RKO (cell line): ENCODE measurements around the gene NFKB1.
A peak's percentile ranks its signal among the peaks of the same experiment; 100 is the strongest.
"Not testable (repeated sequence)": the region's sequence is repeated elsewhere in the genome, so short reads cannot be mapped to it uniquely, and the experiment has no call there.

ENCODE experiments used
- DNase-seq: peaks from one replicate; pipeline ENCODE4 v3.0.0-alpha.2; 2016; ENCODE audit warnings: low spot score

The NFKB1 gene

GRCh38 chr4:102500696-102501446, at the start of gene NFKB1:
Gene NFKB1, plus strand, starts transcription at chr4:102501359. Its CDS starts 24,160 bp downstream, at chr4:102525519.
- peak; percentile 75 for DNase-seq

GRCh38 chr4:102452854-102453253, 48.3 kb upstream of the NFKB1 start:
- no peak for DNase-seq

GRCh38 chr4:102453827-102454226, 47.3 kb upstream of the NFKB1 start:
- no peak for DNase-seq

- no peak for DNase-seq
Observed at GRCh38 chr4:102454268-102454667, 46.9 kb upstream of the NFKB1 start.

GRCh38 chr4:102454981-102455685, 46.0 kb upstream of the NFKB1 start:
- DNase-seq, result no peak

- DNase-seq, result no peak
Observed at GRCh38 chr4:102455750-102456149, 45.4 kb upstream of the NFKB1 start.

- peak; percentile 3 for DNase-seq
Observed at GRCh38 chr4:102466298-102466697, 34.9 kb upstream of the NFKB1 start.

- no peak for DNase-seq
Observed at GRCh38 chr4:102469806-102470205, 31.4 kb upstream of the NFKB1 start.

GRCh38 chr4:102472441-102473013, 28.6 kb upstream of the NFKB1 start:
- no peak for DNase-seq

- DNase-seq, result no peak
Observed at GRCh38 chr4:102473476-102473875, 27.7 kb upstream of the NFKB1 start.

- DNase-seq, result no peak
Observed at GRCh38 chr4:102474736-102475504, 26.2 kb upstream of the NFKB1 start.

GRCh38 chr4:102477657-102478056, 23.5 kb upstream of the NFKB1 start:
- DNase-seq, result peak; percentile 18

GRCh38 chr4:102478186-102478585, 23.0 kb upstream of the NFKB1 start:
- DNase-seq, result no peak

- not testable (repeated sequence) for DNase-seq
Observed at GRCh38 chr4:102479832-102480231, 21.3 kb upstream of the NFKB1 start.

GRCh38 chr4:102483120-102483519, 18.0 kb upstream of the NFKB1 start:
- no peak for DNase-seq

- not testable (repeated sequence) for DNase-seq
Observed at GRCh38 chr4:102483990-102484692, 17.0 kb upstream of the NFKB1 start.

- no peak for DNase-seq
Observed at GRCh38 chr4:102492531-102493241, 8.5 kb upstream of the NFKB1 start.

- DNase-seq, result no peak
Observed at GRCh38 chr4:102493257-102493656, 7.9 kb upstream of the NFKB1 start.

GRCh38 chr4:102493794-102494193, 7.4 kb upstream of the NFKB1 start:
- DNase-seq, result no peak

- DNase-seq, result no peak
Observed at GRCh38 chr4:102494603-102495002, 6.6 kb upstream of the NFKB1 start.

- DNase-seq, result peak; percentile 61
Observed at GRCh38 chr4:102497986-102498385, 3.2 kb upstream of the NFKB1 start.
